ENCODE measurements around the gene MRPS26. TPM values are rescaled to one million over a fixed set of nuclear protein-coding genes. Genes with fewer than 3 reads are reported as not detected.

The MRPS26 gene
- total RNA-seq, 1 experiment from 2014 or later: 52.7 TPM

DNA sequence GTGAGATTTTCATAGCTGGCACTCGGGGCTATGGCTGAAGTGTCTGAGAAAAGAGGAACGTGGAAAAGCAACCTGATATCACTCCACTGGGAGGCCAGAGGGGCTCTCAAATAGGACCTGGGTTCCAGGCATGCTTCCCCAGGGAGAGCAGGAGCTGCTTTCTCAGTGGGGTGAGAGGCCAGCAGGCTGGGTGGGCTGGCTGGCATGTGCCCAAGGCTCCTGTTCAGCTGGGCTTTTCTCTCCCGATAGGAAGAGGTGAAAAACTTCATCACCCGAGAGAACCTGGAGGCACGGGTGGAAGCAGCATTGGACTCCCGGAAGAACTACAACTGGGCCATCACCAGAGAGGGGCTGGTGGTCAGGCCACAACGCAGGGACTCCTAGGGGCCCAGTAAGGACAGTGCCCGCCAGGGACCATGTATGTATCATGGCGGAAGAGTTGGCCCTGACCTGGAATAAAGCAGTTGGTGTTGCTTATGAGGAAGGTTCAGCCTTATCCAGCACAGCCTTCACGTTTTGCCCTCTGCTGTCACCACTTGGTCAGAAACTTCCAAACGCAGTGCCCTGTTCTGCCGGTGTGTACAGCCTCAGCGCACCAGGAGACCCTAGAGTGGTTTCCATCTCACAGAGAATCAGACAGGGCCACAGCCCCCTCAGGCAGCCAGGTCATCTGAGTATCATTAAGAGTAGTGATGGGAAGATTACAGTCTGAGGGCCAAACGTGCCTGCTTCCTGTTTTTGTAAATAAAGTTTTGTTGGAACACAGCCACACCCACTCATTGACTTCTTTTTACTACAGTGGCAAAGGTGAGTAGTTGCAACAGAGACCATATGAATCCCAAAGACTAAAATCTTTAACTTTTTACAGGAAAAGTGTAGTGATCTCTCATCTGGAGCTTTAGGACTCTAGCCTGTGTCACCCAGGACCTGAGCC, 1.9 kb downstream of the MRPS26 start:
- CTCF ChIA-PET: no interaction called here
- in situ Hi-C loops (cut with HindIII; ENCODE audit: low pct_unique_long_range_greater_than_20kb, low sequenced_read_pairs): no loop called here

DNA sequence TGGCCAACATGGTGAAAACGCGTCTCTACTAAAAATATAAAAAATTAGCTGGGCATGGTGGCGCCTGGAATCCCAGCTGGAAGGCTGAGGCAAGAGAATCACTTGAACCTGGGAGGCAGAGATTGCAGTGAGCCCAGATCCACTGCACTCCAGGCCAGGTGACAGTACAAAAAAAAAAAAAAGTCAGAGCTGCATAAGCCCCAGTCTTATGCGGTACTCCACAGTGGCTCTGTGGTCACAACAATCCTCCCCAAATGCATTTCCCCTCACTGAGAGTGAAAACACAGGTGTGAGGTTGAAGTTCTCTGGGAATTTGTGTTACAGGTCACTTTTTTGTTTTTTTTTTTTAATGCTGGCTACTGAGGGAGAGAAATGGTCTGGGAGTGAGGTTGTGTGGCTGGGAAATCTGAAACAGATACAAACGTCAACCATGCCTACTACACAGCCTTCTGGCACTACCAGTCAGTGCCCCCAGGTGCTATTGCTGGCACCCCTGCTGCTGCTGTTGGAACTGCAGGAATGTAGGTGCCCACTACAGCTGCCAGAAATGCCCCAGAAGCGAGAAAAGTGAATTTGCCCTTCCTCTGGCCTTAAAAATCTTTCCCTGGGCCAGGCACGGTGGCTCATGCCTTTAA, 5.7 kb downstream of the MRPS26 start:
- ATAC-seq (no peak), DNase-seq (ENCODE audit: low read depth, low spot score) (no peak)
- Histone ChIP-seq H3K4me1 (ENCODE audit: control insufficient read depth, insufficient read depth, low read length) (peaks cover 3% of the 10 kb centered on the region; the same call in 1 of the 2 replicates), H3K27ac (ENCODE audit: low read length) (no peak overlapping the region), H3K36me3 (ENCODE audit: control insufficient read depth, insufficient read depth, low read length) (peaks cover 4% of the 10 kb centered on the region; the same call in 1 of the 2 replicates), H3K27me3 (ENCODE audit: control insufficient read depth, insufficient read depth, low read length) (no peaks in the 10 kb centered on the region), H3K9me3 (ENCODE audit: control insufficient read depth, insufficient read depth, low read depth, low read length) (no peaks in the 10 kb centered on the region), H3K4me3 (ENCODE audit: low read depth in 2 of 2, low read length in 2 of 2) (no peak overlapping the region)
- BruUV-seq (replicated peaks): no TSS peak
- intact Hi-C loops (cut with micrococcal nuclease; ENCODE audit: unreplicated experiment): loop anchor here (10.0 kb wide), 1 partner anchor 263 kb away; no protein-coding TSS in a partner anchor
- TF ChIP-seq, protein P1, sequence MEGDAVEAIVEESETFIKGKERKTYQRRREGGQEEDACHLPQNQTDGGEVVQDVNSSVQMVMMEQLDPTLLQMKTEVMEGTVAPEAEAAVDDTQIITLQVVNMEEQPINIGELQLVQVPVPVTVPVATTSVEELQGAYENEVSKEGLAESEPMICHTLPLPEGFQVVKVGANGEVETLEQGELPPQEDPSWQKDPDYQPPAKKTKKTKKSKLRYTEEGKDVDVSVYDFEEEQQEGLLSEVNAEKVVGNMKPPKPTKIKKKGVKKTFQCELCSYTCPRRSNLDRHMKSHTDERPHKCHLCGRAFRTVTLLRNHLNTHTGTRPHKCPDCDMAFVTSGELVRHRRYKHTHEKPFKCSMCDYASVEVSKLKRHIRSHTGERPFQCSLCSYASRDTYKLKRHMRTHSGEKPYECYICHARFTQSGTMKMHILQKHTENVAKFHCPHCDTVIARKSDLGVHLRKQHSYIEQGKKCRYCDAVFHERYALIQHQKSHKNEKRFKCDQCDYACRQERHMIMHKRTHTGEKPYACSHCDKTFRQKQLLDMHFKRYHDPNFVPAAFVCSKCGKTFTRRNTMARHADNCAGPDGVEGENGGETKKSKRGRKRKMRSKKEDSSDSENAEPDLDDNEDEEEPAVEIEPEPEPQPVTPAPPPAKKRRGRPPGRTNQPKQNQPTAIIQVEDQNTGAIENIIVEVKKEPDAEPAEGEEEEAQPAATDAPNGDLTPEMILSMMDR (IDR thresholded peaks at IDR 0.05): no peak
- TF ChIP-seq POLR2AphosphoS5 (IDR thresholded peaks at IDR 0.05; ENCODE audit: low read depth, low read length) (no peak), TCF7L2 (IDR thresholded peaks at IDR 0.05; ENCODE audit: low read depth, low read length) (no peak), SIN3A (IDR thresholded peaks at IDR 0.05; ENCODE audit: borderline replicate concordance, insufficient read depth, low read depth, low read length) (no peak)
- TF ChIP-seq, protein P2, sequence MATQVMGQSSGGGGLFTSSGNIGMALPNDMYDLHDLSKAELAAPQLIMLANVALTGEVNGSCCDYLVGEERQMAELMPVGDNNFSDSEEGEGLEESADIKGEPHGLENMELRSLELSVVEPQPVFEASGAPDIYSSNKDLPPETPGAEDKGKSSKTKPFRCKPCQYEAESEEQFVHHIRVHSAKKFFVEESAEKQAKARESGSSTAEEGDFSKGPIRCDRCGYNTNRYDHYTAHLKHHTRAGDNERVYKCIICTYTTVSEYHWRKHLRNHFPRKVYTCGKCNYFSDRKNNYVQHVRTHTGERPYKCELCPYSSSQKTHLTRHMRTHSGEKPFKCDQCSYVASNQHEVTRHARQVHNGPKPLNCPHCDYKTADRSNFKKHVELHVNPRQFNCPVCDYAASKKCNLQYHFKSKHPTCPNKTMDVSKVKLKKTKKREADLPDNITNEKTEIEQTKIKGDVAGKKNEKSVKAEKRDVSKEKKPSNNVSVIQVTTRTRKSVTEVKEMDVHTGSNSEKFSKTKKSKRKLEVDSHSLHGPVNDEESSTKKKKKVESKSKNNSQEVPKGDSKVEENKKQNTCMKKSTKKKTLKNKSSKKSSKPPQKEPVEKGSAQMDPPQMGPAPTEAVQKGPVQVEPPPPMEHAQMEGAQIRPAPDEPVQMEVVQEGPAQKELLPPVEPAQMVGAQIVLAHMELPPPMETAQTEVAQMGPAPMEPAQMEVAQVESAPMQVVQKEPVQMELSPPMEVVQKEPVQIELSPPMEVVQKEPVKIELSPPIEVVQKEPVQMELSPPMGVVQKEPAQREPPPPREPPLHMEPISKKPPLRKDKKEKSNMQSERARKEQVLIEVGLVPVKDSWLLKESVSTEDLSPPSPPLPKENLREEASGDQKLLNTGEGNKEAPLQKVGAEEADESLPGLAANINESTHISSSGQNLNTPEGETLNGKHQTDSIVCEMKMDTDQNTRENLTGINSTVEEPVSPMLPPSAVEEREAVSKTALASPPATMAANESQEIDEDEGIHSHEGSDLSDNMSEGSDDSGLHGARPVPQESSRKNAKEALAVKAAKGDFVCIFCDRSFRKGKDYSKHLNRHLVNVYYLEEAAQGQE (IDR thresholded peaks at IDR 0.05; ENCODE audit: insufficient read depth in 1 of 2, low read depth in 2 of 2, low read length in 1 of 2): no peak
- in situ Hi-C loops (cut with HindIII; ENCODE audit: low pct_unique_long_range_greater_than_20kb, low sequenced_read_pairs): no loop called here
- CTCF ChIA-PET: interaction anchor here (0.6 kb wide), 1 partner anchor 377 kb away, joined by 6 read pairs; no protein-coding TSS in a partner anchor
- POLR2A ChIA-PET: interaction anchor here (0.6 kb wide), 1 partner anchor 201 kb away, joined by 3 read pairs; no protein-coding TSS in a partner anchor

More for the DNA sequence above, 1.9 kb downstream of the MRPS26 start:
- intact Hi-C loops (cut with micrococcal nuclease; ENCODE audit: unreplicated experiment): no loop called here
- Histone ChIP-seq H3K36me3 (ENCODE audit: control insufficient read depth, insufficient read depth, low read length) (peaks cover 5% of the 10 kb centered on the region; the same call in 1 of the 2 replicates), H3K9me3 (ENCODE audit: control insufficient read depth, insufficient read depth, low read depth, low read length) (no peaks in the 10 kb centered on the region), H3K4me3 (ENCODE audit: low read depth in 2 of 2, low read length in 2 of 2) (no peak overlapping the region; a peak in 1 of 4 replicates), H3K27ac (ENCODE audit: low read length) (no peak overlapping the region), H3K4me1 (ENCODE audit: control insufficient read depth, insufficient read depth, low read length) (peaks cover 7% of the 10 kb centered on the region), H3K27me3 (ENCODE audit: control insufficient read depth, insufficient read depth, low read length) (no peaks in the 10 kb centered on the region)
- TF ChIP-seq, protein P2 (IDR thresholded peaks at IDR 0.05; ENCODE audit: insufficient read depth in 1 of 2, low read depth in 2 of 2, low read length in 1 of 2): no peak
- POLR2A ChIA-PET: no interaction called here
- TSS peak; percentile 92 for BruUV-seq (replicated peaks)
- DNase-seq (ENCODE audit: low read depth, low spot score): no peak
- no peak for ATAC-seq

All from Panc1 (cell line).